Measurements from ENCODE around the gene VWF.

DNA sequence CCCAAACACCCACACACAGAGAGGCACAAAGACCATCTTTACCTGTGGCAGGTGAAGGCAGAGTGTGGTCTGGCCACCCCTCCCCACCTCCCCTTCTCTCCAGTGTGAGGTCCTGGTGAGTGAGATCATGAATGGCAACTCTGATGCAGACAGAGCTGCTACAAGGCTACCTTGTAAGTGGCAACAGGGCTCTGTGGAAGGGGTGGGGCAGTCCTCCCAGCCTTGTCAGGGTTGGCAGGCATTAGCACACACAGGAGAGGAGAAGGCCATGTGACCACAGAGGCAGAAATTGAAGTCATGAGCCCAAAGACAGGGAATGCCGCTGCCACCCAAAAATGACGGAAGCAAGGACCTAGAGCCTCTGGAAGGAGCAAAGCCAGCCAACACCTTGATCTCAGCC lies 30.7 kb downstream of the VWF start:
- TF ChIP-seq, protein P1, sequence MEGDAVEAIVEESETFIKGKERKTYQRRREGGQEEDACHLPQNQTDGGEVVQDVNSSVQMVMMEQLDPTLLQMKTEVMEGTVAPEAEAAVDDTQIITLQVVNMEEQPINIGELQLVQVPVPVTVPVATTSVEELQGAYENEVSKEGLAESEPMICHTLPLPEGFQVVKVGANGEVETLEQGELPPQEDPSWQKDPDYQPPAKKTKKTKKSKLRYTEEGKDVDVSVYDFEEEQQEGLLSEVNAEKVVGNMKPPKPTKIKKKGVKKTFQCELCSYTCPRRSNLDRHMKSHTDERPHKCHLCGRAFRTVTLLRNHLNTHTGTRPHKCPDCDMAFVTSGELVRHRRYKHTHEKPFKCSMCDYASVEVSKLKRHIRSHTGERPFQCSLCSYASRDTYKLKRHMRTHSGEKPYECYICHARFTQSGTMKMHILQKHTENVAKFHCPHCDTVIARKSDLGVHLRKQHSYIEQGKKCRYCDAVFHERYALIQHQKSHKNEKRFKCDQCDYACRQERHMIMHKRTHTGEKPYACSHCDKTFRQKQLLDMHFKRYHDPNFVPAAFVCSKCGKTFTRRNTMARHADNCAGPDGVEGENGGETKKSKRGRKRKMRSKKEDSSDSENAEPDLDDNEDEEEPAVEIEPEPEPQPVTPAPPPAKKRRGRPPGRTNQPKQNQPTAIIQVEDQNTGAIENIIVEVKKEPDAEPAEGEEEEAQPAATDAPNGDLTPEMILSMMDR (IDR thresholded peaks at IDR 0.05): no peak
- TF ChIP-seq EZH2 (IDR thresholded peaks at IDR 0.05; ENCODE audit: borderline replicate concordance, insufficient read depth, low read depth, low read length, poor library complexity, severe bottlenecking): no peak
